Spleen (tissue), 7 donors: ENCODE data around the gene RTTN.

Experiments
- POLR2A ChIP-seq, 3 donors: fragments of 450-650 bp; IDR thresholded peaks; one replicate each; pipeline ENCODE4 v1.5.1; 2017; ENCODE audit warnings: antibody characterized with exemption in 3 of 3, mild to moderate bottlenecking in 1 of 3
- TF ChIP-seq, protein P1 (sequence below), 11 experiments: fragments of 200-600 bp in 7 of 11; fragments of 450-650 bp in 4 of 11; sonication (generic) in 4 of 11; IDR thresholded peaks in 8 of 11; conservative IDR thresholded peaks in 3 of 11; 1 replicate in 7 of 11; 2 replicates in 4 of 11; pipeline versions ENCODE4 v1.4.0 to v1.8.0; 2016 to 2021; ENCODE audit warnings: antibody characterized with exemption in 11 of 11, inconsistent platforms in 4 of 11, mild to moderate bottlenecking in 1 of 11
- donor health status: DM: no; HTN: no; CAD: no; lungs with moderate emphysema.
- donor health status: DM: no; HTN: no; CAD: no.
- donor health status: DM: no; HTN: no; CAD: no.

DNA sequence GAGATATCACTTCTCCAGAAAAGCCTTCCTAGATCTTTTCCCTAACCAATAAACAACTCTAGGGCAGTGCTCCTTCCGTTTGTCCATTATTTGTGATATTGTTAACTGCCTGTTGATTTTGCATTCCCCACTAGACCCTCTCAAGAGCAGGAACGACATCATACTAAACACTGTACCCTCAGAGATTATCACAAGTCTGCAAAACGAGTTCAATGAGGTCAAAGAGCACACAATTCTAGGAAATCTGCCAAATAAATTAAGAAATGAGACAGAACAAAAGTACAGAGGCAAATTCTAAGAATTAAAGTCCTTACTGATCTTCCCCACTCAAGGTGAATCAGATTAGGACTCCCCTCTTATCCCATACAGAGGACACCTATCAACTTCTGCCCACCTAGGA lies 7.6 kb downstream of the RTTN start:
- TF ChIP-seq, protein P1, sequence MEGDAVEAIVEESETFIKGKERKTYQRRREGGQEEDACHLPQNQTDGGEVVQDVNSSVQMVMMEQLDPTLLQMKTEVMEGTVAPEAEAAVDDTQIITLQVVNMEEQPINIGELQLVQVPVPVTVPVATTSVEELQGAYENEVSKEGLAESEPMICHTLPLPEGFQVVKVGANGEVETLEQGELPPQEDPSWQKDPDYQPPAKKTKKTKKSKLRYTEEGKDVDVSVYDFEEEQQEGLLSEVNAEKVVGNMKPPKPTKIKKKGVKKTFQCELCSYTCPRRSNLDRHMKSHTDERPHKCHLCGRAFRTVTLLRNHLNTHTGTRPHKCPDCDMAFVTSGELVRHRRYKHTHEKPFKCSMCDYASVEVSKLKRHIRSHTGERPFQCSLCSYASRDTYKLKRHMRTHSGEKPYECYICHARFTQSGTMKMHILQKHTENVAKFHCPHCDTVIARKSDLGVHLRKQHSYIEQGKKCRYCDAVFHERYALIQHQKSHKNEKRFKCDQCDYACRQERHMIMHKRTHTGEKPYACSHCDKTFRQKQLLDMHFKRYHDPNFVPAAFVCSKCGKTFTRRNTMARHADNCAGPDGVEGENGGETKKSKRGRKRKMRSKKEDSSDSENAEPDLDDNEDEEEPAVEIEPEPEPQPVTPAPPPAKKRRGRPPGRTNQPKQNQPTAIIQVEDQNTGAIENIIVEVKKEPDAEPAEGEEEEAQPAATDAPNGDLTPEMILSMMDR (IDR thresholded peaks at IDR 0.05 in 8 of 11, conservative IDR thresholded peaks at IDR 0.05 in 3 of 11): no peak
- no peak for TF ChIP-seq POLR2A (IDR thresholded peaks at IDR 0.05)
